Activated gamma-delta T cell (primary cell): ENCODE results near the gene SIGLEC6.

Source experiments
- DNase-seq: peaks from one replicate; lab custom pipeline; 2025; lab: John Stamatoyannopoulos, UW

SIGLEC6 gene

GRCh38 chr19:51548213-51548651, 16.8 kb upstream of the SIGLEC6 start:
- DNase-seq: no peak

DNA sequence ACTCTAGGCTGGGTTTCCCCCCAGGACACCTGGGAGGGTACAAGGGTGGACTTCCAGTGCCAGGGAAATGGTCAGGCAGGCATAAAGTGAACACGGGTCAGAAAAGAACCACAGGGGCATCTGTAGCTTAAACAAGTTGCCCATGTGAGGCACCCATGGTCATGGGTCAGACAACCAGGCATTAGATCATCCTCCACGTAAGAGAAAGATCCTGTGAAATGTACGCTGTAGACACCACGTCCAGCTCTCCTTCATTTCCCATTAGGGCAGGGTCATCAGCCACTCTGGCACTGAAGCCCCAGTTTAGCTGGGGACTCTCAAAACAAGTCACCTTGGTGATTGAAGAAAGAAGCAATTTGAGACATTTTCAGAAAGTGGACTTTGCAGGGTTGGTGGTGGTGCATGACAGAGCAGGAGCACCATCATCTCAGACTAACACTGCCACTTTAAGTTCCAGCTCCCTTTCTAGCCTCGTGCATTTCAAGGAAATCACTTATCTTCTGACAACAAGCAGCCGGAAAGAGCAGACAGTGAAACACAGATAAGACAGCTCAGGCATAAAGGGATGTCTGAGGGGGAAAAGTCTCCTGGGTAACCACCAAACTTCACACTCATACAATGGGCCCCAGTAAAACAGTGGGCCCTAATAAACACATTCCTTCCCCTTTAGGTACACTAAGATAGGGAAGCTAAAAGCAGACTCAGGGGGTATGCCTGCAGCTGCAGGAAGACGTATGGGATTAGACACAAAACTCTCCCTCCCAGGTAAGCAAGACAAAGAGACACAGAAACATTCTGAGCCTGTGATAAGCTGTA, 16.1 kb upstream of the SIGLEC6 start:
- no peak for DNase-seq

DNA sequence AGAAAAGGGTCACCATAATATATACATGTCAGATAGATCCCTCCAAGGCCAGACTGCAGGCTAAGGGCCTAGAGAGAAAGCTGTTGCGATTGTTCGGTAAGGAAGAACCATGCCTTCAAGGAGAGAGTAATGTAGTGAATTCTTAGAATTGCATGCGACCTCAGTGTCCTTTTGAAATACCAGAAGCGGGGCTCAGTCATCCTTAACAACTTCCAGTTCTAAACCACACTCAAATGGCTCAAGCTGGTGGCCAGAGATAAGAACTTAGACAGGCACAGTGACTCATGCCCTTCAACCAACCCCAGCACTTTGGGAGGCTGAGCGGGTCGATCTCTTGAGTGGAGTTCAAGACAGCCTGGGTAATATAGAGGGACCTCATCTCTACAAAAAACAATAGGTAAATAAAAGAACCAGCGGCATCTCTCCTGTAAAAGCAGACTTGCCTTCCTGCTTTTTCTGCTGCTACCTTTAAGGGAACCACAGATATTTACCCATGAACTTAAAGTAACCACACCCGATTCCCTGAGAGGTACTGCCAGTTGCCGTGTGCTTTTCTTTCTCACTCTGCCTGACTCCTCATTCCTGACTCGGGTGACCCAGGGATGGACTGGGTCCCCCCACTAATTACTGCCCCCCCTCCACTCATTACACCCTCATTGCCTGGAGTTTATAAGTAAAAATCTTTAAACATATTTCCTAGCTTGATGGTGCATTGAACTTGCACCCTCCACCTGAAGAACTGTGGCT, 15.4 kb upstream of the SIGLEC6 start:
- DNase-seq: no peak

DNA sequence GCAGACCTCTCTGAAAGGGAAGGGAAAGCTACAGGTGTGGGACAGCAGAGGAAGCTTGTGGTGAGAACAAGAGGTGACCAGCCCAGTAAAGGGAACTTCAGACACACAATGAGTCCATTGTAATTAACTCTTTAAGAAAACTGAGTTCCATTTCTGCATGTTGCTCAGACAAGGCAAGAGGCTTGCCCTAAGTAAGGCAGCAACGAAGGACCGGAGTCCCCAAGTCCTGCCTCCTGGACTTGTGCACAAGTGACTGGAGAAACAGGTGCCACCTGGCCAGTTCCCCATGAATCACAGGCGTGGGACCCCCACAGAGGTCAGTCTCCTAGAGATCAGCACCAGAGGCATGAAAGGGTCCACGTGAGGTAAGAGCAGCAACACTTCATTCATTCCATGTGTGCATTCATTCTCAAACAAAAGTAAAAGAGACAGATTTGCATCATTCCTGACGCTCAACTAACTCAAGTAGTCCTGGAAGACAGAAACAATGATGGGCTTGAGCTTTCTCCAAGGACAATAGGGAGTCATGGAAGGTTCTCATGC, 14.7 kb upstream of the SIGLEC6 start:
- no peak for DNase-seq

- DNase-seq: no peak
These were observed 12.6 kb upstream of the SIGLEC6 start for GRCh38 chr19:51544038-51544437.

- no peak for DNase-seq
These were observed 11.2 kb upstream of the SIGLEC6 start for GRCh38 chr19:51542699-51543098.

DNA sequence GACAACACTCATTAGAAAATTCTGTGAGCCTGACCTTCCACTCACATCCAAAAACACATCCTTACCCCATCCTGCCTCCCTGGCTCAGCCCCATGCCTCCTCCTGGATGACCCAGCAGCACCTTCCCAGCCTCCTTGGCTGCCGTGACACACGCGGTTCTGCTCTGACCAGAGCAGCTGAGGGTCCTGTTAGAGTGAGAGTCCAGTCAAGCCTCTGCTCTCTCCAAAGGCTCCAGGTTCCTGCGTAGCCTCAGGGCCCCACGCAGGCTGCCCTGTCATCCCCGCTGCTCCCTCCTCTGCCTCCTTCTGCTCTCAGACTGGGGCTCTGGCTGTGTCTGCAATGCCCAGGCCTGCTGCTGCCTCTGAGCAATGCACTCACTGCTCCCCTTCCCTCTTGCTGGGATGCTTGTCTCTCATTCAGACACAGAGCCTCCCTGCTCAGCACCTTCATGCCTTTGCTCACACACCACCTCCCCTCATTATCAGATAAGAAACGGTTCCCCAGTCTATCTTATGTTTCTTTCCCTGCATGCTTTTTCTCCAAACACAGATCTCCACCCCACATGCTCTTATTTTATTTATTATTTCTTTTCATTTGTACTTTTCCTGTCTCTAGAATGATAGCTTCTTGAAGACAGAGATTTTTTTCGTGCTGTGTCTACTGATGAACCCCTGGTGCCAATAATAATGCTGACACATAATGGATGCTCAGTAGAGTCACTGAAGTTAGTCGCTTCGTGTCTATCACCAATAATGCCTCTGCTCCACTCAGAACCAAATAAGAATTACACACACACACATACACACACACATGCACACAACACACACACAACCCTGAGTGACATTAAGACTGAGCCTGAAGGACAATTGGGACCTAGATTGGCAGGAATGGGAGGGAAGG, 10.2 kb upstream of the SIGLEC6 start:
- DNase-seq: no peak

DNA sequence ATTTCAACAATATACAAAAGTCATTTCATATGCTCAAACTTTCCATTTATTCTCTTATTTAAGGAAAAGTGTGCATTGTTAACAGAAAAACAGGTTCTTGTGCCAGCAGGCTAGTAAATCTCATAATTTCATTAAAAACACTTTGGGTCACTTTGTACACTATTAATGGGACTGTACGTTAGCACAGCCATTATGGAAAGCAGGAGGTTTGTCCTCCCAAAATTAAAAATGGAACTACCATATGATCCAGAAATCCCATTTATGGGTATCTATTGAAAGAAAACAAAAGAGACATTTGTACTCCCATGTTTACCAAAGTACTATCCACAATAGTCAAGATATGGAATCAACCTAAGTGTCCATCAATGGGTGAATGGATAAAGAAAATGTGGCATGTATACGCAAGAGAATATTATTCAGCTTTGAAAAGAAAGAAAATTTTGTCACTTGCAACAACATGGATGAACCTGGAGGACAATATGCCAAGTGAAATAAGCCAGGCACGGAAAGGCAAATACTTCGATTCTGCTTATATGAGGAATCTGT, 8.4 kb upstream of the SIGLEC6 start:
- DNase-seq: no peak

DNA sequence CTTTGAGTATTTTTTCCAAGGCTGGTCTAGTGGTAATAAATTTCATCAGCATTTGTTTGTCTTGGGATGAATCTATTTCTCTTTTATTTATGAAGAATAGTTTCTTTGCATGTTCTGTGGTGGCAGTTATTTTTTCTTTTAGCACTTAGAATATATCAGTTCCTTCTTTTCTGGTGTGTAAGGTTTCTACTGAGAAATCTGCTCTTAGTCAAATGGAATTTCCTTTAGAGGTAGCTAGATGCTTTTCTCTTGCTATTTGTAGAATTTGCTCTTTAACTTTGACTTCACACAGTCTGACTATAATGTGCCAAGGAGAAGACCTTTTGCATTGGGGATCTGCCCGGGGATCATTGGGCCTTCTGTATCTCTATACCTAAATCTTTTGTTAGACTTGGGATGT, 4.1 kb upstream of the SIGLEC6 start:
- no peak for DNase-seq

DNA sequence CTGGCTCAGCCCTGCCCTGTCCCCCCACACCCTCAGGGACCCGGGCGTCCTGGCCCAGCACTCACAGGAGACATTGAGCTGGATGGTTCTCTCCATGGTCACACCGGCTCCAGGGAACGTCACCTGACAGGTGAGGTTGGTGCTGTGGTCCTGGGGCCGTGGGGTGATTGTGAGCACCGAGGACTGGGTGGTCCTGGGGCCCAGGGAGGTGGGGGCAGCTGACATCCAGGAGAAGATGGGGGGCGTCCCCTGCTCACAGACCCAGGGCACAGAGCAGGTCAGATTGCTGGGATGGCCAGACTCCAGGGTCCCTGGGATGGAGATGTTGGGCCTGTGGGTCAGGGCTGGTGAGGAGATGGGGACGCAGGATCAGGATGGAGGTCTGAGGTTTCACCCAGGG, 854 bp downstream of the SIGLEC6 start:
- no peak for DNase-seq

GRCh38 chr19:51529301-51529700, 2.2 kb downstream of the SIGLEC6 start:
- DNase-seq: no peak

DNA sequence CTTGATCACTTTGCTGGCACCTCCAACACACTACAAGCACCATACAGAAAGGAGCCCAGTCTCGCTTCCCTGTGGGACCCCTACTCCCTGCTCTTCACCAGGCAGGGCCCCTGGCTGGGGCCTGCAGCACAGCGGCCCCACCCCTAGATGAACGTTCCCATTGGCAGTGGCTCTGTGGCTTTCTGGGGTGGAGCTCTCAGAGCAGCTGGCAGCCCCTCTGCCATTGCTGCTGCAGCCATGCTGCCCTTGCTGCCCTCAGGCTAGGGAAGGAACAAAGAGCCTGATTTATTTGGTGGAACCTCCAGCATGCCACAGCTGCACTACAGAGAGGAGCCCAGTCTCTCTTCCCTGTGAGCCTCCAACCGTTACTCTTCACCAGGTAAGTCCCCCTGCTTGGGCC, 5.8 kb downstream of the SIGLEC6 start:
- DNase-seq: no peak

GRCh38 chr19:51524666-51525264, 6.7 kb downstream of the SIGLEC6 start:
- DNase-seq: no peak

- DNase-seq: no peak
These were observed 9.7 kb downstream of the SIGLEC6 start for GRCh38 chr19:51521781-51522180.

DNA sequence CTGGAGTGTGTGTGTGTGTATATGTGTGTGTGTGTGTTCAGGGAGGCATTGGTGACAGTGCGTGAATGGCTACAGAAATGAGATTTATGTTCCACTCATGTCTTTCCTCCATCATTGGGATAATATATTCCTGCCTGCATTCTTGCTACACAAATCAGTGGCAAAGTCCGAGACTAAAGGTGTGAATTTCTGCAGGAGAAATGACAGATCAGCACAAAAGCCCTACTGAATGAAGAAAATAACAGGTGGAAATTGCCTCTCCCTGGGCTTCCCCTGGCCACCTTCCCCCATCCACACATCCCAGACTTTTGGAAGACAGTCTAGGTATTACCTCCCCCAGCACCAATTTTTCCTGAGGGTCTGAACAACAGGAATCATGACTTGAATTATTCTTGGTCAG, 10.1 kb downstream of the SIGLEC6 start:
- DNase-seq: no peak

DNA sequence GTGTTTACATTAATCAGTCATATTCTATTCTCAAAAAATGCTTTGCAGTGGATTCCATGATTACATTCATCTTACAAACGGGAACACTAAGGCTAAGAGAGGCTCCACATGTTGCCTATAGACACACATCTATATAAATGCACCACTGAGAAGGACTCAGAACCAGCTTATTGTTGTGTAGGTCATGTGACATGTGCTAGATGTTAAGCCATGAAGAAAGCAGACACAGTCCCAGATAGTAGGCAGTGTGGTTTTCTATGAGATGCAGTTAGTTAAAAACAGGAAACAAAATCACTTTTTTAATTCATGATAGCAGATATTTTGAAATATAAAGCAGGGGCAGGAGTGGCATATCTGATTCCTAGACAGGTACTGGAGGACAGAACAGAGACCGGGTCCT, 10.7 kb downstream of the SIGLEC6 start:
- no peak for DNase-seq

GRCh38 chr19:51514866-51515481, 16.5 kb downstream of the SIGLEC6 start:
- DNase-seq: no peak

DNA sequence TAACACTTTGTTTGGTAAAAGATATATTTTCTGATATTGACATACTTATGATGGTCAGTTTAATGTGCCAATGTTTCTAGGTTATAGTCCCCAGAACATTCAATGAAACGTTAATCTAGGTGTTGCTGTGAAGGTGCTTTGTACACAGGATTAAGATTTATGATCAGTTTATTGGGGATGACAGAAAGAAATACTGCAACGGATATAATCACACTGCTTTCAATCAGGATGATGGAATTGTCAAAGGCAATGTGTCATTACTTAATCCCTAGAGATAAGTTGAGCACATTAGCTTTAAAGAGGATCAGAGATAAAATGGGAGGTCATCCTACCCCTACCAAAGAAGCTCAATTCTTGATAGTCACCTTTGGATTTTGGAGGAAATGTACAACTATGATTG, 17.5 kb downstream of the SIGLEC6 start:
- no peak for DNase-seq

GRCh38 chr19:51511353-51511752, 20.1 kb downstream of the SIGLEC6 start:
- no peak for DNase-seq

DNA sequence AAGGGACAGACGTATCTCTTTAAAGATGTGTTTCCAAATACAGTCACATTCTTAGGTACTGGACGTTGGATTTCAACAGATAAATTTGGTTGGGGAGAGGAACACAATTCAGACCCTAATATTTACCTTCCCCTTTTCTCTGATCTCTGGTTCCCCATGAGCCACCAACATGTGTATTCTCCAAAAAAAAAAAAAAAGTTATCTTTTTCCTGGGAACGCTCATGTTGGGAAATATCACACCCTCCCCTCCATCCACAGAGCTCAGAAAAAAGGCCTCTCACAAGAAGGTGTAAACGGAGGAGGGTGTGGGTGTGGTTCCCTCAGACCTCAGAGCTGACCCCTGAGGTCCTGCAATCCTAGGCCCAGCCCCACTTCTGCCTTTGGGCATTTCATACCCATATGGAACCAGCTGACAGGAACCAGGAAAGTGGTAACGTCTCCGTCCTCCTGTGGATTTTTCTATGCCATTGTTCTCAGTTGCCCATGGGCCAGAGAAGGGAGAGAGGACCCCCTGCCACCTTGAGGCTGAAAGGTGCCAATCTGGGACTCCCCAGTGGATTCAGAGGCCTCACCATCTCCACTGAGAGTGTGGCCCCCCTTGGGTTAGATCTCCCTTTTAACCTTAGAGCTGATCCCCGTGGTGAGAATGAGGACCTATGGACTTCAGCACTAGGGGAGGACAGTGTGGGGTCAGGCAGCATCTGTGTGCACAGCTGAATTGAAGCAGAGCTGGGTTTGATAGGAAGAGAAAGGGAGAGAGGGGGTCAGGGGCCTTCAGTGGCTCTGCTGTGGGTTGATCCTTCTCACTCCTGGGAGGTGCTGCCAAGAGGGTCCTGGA, 21.4 kb downstream of the SIGLEC6 start:
- DNase-seq: no peak
